ENCODE data around the gene BSN.

DNA sequence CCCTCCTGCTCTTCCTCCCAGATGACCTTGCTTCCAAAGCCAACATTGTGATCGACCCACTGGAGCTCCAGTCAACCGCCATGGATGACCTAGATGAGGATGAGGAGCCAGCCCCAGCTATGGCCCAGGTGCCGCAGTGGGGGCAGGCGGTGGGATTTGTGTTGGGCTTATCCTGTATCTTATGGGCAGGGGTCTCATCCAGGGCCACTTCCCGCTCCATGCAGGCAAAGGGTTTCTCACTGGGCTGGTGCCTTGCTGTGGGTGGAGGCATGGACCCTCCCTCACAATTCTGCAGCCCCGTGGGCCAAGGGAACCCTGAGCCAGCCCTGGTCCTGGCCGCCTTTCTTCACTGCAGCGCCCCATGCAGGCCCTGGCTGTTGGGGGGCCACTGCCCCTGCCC lies 150.4 kb downstream of the BSN start:
- TF ChIP-seq, protein P1, sequence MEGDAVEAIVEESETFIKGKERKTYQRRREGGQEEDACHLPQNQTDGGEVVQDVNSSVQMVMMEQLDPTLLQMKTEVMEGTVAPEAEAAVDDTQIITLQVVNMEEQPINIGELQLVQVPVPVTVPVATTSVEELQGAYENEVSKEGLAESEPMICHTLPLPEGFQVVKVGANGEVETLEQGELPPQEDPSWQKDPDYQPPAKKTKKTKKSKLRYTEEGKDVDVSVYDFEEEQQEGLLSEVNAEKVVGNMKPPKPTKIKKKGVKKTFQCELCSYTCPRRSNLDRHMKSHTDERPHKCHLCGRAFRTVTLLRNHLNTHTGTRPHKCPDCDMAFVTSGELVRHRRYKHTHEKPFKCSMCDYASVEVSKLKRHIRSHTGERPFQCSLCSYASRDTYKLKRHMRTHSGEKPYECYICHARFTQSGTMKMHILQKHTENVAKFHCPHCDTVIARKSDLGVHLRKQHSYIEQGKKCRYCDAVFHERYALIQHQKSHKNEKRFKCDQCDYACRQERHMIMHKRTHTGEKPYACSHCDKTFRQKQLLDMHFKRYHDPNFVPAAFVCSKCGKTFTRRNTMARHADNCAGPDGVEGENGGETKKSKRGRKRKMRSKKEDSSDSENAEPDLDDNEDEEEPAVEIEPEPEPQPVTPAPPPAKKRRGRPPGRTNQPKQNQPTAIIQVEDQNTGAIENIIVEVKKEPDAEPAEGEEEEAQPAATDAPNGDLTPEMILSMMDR (IDR thresholded peaks at IDR 0.05; ENCODE audit: borderline replicate concordance, extremely low read depth, low read length, poor library complexity, severe bottlenecking): no peak
- TF ChIP-seq EZH2 (IDR thresholded peaks at IDR 0.05; ENCODE audit: borderline replicate concordance, low read depth, low read length, severe bottlenecking): no peak

Data from DND-41 (cell line).